ENCODE data around the gene C17orf113.

GRCh38 chr17:42053731-42054500 is 3.5 kb upstream of the C17orf113 start:
- TF ChIP-seq CTCF (IDR thresholded peaks at IDR 0.05) = no peak
- TF ChIP-seq ZFX (IDR thresholded peaks at IDR 0.05; ENCODE audit: borderline replicate concordance) = no peak

Measured in 22Rv1 (cell line).